Prostate gland (tissue), 2 donors: ENCODE results near the gene NLRX1.

Experiments
- CTCF ChIP-seq, 4 experiments: fragments of 200-600 bp in 2 of 4; fragments of 450-650 bp in 2 of 4; sonication (generic) in 2 of 4; IDR thresholded peaks; 1 replicate in 3 of 4; 2 replicates in 1 of 4; pipeline ENCODE4 v1.5.1; 2016 to 2019; ENCODE audit warnings: antibody characterized with exemption in 4 of 4, mild to moderate bottlenecking in 2 of 4, moderate library complexity in 2 of 4
- POLR2A ChIP-seq: fragments of 450-650 bp; IDR thresholded peaks from one replicate; pipeline ENCODE4 v1.6.1; 2016; ENCODE audit warnings: antibody characterized with exemption, mild to moderate bottlenecking

GRCh38 chr11:119205080-119205479 lies 36.6 kb downstream of the NLRX1 start:
- TF ChIP-seq POLR2A (no peak), CTCF (IDR thresholded peaks at IDR 0.05) (no peak)
